BLaER1 (cell line): ENCODE results near the gene AGTPBP1.

ENCODE experiments used
- H3K27ac ChIP-seq: shearing (Covaris generic); formaldehyde crosslinking; 2 replicates; pipeline ENCODE4 v1.8.1; 2022
- H3K27me3 ChIP-seq: shearing (Covaris generic); formaldehyde crosslinking; 2 replicates; pipeline ENCODE4 v1.8.1; 2022
- H3K36me3 ChIP-seq: shearing (Covaris generic); formaldehyde crosslinking; 2 replicates; pipeline ENCODE4 v1.8.1; 2022
- H3K4me1 ChIP-seq: shearing (Covaris generic); formaldehyde crosslinking; 2 replicates; pipeline ENCODE4 v1.8.1; 2022
- H3K4me2 ChIP-seq: shearing (Covaris generic); formaldehyde crosslinking; 2 replicates; pipeline ENCODE4 v1.8.1; 2022
- H3K4me3 ChIP-seq: shearing (Covaris generic); formaldehyde crosslinking; 2 replicates; pipeline ENCODE4 v1.8.1; 2022
- H3K9ac ChIP-seq: shearing (Covaris generic); formaldehyde crosslinking; 2 replicates; pipeline ENCODE4 v1.8.1; 2022
- H3K9me3 ChIP-seq: shearing (Covaris generic); formaldehyde crosslinking; 2 replicates; pipeline ENCODE4 v1.8.1; 2022
- H4K20me1 ChIP-seq: shearing (Covaris generic); formaldehyde crosslinking; 2 replicates; pipeline ENCODE4 v1.8.1; 2022
- Cebpa-rat ChIP-seq: shearing (Covaris generic); IDR thresholded peaks from 2 replicates; pipeline ENCODE4 v1.8.1; 2022

Gene AGTPBP1

DNA sequence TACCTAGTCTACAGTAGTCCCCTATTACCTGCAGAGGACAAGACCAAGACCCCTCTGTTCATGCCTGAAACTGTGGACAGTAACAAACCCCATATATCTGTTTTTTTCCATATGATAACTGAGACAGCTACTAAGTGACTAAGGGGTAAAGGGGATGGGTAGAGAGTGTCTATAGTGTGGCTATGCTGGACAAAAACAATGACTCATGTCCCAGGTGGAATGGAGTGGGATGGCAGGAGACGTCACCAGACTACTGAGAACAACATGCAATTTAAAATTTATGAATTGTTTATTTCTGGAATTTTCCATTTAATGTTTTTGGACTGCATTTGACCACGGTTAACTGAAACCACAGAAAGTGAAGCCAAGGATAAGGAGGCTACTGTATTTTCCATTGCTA is 171.8 kb downstream of the AGTPBP1 start:
- H3K27ac ChIP-seq: no peak overlapping the region
- H3K4me2 ChIP-seq: no peak overlapping the region
- no peak overlapping the region for H3K9ac ChIP-seq
- H3K9me3 ChIP-seq: peaks cover 5% of the 10 kb centered on the region; the same call in 1 of the 2 replicates
- H4K20me1 ChIP-seq: no peaks in the 10 kb centered on the region
- no peak for TF ChIP-seq Cebpa-rat
- no peaks in the 10 kb centered on the region for H3K4me1 ChIP-seq
- no peaks in the 10 kb centered on the region for H3K27me3 ChIP-seq
- H3K4me3 ChIP-seq: no peak overlapping the region
- H3K36me3 ChIP-seq: peaks cover 32% of the 10 kb centered on the region

GRCh38 chr9:85559526-85559925 is 182.2 kb downstream of the AGTPBP1 start:
- no peaks in the 10 kb centered on the region for H4K20me1 ChIP-seq
- H3K9ac ChIP-seq: no peak overlapping the region
- H3K4me1 ChIP-seq: no peaks in the 10 kb centered on the region
- H3K27ac ChIP-seq: no peak overlapping the region
- H3K27me3 ChIP-seq: no peaks in the 10 kb centered on the region
- no peaks in the 10 kb centered on the region for H3K9me3 ChIP-seq
- H3K4me2 ChIP-seq: no peak overlapping the region
- H3K36me3 ChIP-seq: peaks cover 12% of the 10 kb centered on the region
- no peak for TF ChIP-seq Cebpa-rat
- H3K4me3 ChIP-seq: no peak overlapping the region

DNA sequence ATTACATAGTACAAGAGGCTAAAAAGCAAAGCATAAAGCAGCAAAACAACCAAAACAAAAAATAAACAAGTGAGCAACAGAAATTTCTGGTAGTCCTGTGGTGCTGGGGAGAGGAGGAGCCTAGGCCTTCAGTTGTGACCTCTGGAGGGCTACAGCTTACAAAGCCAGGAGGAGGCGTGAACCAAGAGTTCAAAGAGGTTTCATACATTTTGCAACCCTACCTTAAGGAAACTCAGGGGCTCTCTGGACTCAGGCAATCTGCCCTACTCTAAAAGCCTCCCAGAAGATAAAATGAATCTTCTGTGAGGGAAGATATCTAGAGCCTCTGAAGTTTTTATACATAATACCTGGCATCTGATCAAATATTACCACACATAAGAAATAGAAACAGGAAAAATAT is 187.4 kb downstream of the AGTPBP1 start:
- no peak for TF ChIP-seq Cebpa-rat
- no peaks in the 10 kb centered on the region for H3K27me3 ChIP-seq
- H3K4me2 ChIP-seq: no peak overlapping the region
- H3K4me1 ChIP-seq: no peaks in the 10 kb centered on the region
- no peak overlapping the region for H3K27ac ChIP-seq
- no peak overlapping the region for H3K9ac ChIP-seq
- H3K9me3 ChIP-seq: no peaks in the 10 kb centered on the region
- no peak overlapping the region for H3K4me3 ChIP-seq
- H4K20me1 ChIP-seq: no peaks in the 10 kb centered on the region
- peaks cover 15% of the 10 kb centered on the region; the same call in 1 of the 2 replicates for H3K36me3 ChIP-seq

- no peak for TF ChIP-seq Cebpa-rat
- no peak overlapping the region for H3K9ac ChIP-seq
- no peaks in the 10 kb centered on the region for H3K9me3 ChIP-seq
- H3K27ac ChIP-seq: no peak overlapping the region
- peaks cover 11% of the 10 kb centered on the region; the same call in 1 of the 2 replicates for H3K36me3 ChIP-seq
- H3K4me1 ChIP-seq: no peaks in the 10 kb centered on the region
- no peak overlapping the region for H3K4me2 ChIP-seq
- H3K27me3 ChIP-seq: no peaks in the 10 kb centered on the region
- no peaks in the 10 kb centered on the region for H4K20me1 ChIP-seq
- H3K4me3 ChIP-seq: no peak overlapping the region
These were observed 188.3 kb downstream of the AGTPBP1 start for GRCh38 chr9:85553475-85553874.

DNA sequence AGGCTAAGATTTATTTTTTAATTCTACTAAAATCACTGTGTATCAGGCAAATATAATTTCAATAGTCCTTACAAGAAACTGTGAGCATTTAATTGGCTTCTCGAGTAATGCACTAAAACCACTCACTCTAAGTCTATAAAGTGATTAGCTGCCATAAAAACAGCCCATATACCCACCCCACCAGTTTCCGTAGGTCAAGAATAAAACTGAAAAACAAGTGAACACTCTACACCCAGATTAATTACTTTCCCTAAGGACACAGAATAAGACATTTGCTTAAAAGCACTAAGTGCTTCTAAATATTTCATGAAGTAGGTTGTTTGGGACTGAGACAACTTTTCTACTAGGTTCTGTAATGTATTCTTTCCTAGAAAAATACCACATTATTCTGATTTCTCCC is 194.2 kb downstream of the AGTPBP1 start:
- no peak for TF ChIP-seq Cebpa-rat
- no peak overlapping the region for H3K27ac ChIP-seq
- no peaks in the 10 kb centered on the region for H4K20me1 ChIP-seq
- H3K9ac ChIP-seq: no peak overlapping the region
- peaks cover 11% of the 10 kb centered on the region; the same call in 1 of the 2 replicates for H3K36me3 ChIP-seq
- no peak overlapping the region for H3K4me3 ChIP-seq
- no peaks in the 10 kb centered on the region for H3K27me3 ChIP-seq
- H3K4me1 ChIP-seq: no peaks in the 10 kb centered on the region
- no peak overlapping the region for H3K4me2 ChIP-seq
- H3K9me3 ChIP-seq: no peaks in the 10 kb centered on the region

- Histone ChIP-seq H3K4me3 (no peak overlapping the region), H3K9ac (no peak overlapping the region), H4K20me1 (no peaks in the 10 kb centered on the region), H3K4me1 (no peaks in the 10 kb centered on the region), H3K27ac (no peak overlapping the region), H3K4me2 (no peak overlapping the region), H3K9me3 (no peaks in the 10 kb centered on the region), H3K27me3 (no peaks in the 10 kb centered on the region), H3K36me3 (no peaks in the 10 kb centered on the region)
- no peak for TF ChIP-seq Cebpa-rat
These were observed 198.6 kb downstream of the AGTPBP1 start for GRCh38 chr9:85543196-85543595.

DNA sequence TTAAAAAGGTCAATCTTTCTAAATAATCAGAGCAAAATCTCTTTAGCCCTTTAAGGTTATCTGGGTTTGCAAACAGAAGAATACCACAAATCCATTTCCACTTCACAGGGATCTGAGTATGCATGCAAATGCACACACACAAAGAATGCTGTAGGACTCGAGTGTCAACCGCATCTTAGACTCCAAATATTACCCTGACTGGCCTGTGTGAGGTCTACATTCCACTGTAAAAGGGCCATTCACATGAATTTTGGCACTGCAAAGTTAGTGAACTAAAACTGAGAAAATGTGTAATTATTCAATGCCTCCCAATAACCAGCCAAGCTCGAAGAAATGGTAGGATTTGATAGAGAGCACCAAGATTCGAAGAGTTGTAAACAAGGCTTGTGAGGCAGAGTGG is 199.9 kb downstream of the AGTPBP1 start:
- Histone ChIP-seq H3K27ac (no peak overlapping the region), H3K27me3 (no peaks in the 10 kb centered on the region), H3K4me1 (no peaks in the 10 kb centered on the region), H4K20me1 (no peaks in the 10 kb centered on the region), H3K36me3 (no peaks in the 10 kb centered on the region), H3K4me3 (no peak overlapping the region), H3K9me3 (no peaks in the 10 kb centered on the region), H3K4me2 (no peak overlapping the region), H3K9ac (no peak overlapping the region)
- TF ChIP-seq Cebpa-rat: no peak

- H3K9ac ChIP-seq: no peak overlapping the region
- no peak overlapping the region for H3K27ac ChIP-seq
- H3K4me1 ChIP-seq: peaks cover 6% of the 10 kb centered on the region; the same call in 1 of the 2 replicates
- H4K20me1 ChIP-seq: no peaks in the 10 kb centered on the region
- no peaks in the 10 kb centered on the region for H3K9me3 ChIP-seq
- H3K4me2 ChIP-seq: no peak overlapping the region
- H3K27me3 ChIP-seq: no peaks in the 10 kb centered on the region
- H3K36me3 ChIP-seq: no peaks in the 10 kb centered on the region
- TF ChIP-seq Cebpa-rat: no peak
- no peak overlapping the region for H3K4me3 ChIP-seq
These were observed 205.2 kb downstream of the AGTPBP1 start for GRCh38 chr9:85536514-85536913.

DNA sequence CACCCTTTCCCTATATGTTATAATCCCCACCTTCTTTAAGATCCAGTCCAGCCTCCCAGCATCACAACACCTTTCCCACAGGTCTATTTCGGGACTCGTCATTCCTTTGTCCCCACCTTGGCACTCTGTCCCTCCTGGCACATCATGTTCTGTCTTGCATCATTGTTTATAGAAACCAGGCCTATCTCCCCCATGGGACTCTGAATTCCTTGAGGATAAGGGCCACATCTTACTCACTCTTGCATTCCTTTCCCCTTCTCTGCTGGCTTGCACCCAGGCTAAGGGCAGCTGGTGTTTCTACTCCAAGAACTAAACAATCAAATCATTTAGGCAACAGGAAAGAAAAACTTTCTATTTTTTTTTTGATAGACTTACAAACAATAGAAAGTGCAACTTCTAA is 205.7 kb downstream of the AGTPBP1 start:
- no peaks in the 10 kb centered on the region for H4K20me1 ChIP-seq
- H3K27ac ChIP-seq: no peak overlapping the region
- H3K4me3 ChIP-seq: no peak overlapping the region
- no peaks in the 10 kb centered on the region for H3K36me3 ChIP-seq
- no peak overlapping the region for H3K4me2 ChIP-seq
- H3K27me3 ChIP-seq: no peaks in the 10 kb centered on the region
- no peak for TF ChIP-seq Cebpa-rat
- no peak overlapping the region for H3K9ac ChIP-seq
- H3K4me1 ChIP-seq: peaks cover 6% of the 10 kb centered on the region; the same call in 1 of the 2 replicates
- no peaks in the 10 kb centered on the region for H3K9me3 ChIP-seq

- no peaks in the 10 kb centered on the region for H3K9me3 ChIP-seq
- no peaks in the 10 kb centered on the region for H3K27me3 ChIP-seq
- peaks cover 6% of the 10 kb centered on the region; the same call in 1 of the 2 replicates for H3K4me1 ChIP-seq
- no peak overlapping the region for H3K9ac ChIP-seq
- TF ChIP-seq Cebpa-rat: no peak
- no peaks in the 10 kb centered on the region for H3K36me3 ChIP-seq
- H3K27ac ChIP-seq: no peak overlapping the region
- H3K4me2 ChIP-seq: peak overlapping the region; percentile 23; the same call in 1 of the 2 replicates
- no peaks in the 10 kb centered on the region for H4K20me1 ChIP-seq
- H3K4me3 ChIP-seq: no peak overlapping the region
These were observed 207.4 kb downstream of the AGTPBP1 start for GRCh38 chr9:85534340-85534739.

DNA sequence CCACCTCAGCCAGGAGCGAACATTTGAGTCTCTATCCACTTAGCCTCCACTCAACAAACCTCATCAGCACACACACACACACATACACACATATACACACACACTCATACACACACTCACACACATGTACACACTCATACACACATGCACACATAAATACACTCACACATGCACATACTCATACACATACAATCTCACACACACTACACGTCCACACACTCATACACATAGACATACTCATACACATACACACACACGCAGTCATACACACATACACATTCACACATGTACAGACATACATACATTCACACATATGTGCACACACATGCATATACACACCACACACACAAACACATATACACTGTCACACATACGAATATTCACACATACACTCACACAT is 208.2 kb downstream of the AGTPBP1 start:
- no peak overlapping the region for H3K27ac ChIP-seq
- peaks cover 6% of the 10 kb centered on the region; the same call in 1 of the 2 replicates for H3K4me1 ChIP-seq
- no peaks in the 10 kb centered on the region for H3K36me3 ChIP-seq
- H3K9me3 ChIP-seq: no peaks in the 10 kb centered on the region
- no peak overlapping the region for H3K4me3 ChIP-seq
- H3K9ac ChIP-seq: no peak overlapping the region
- no peaks in the 10 kb centered on the region for H3K27me3 ChIP-seq
- TF ChIP-seq Cebpa-rat: no peak
- H3K4me2 ChIP-seq: no peak overlapping the region
- H4K20me1 ChIP-seq: no peaks in the 10 kb centered on the region
